Measurements from ENCODE around the gene MEF2C. TPM values are rescaled to one million over a fixed set of nuclear protein-coding genes. Genes with fewer than 3 reads are reported as not detected.

Gene MEF2C
- total and polyA plus RNA-seq, 2 experiments from 2014 or later, result 0.97 to 1.6 TPM

GRCh38 chr5:88867638-88868037, 15.3 kb downstream of the MEF2C start:
- Mint-ChIP-seq H3K4me1 (no peaks in the 10 kb centered on the region), H3K27me3 (ENCODE audit: insufficient read depth, low read depth, poor library complexity) (peaks cover 2% of the 10 kb centered on the region), H3K4me3 (no peak overlapping the region), H3K9me3 (no peaks in the 10 kb centered on the region), H3K27ac (no peak overlapping the region), H3K36me3 (ENCODE audit: low read depth) (no peaks in the 10 kb centered on the region)
- no peaks in the 10 kb centered on the region for H3K27me3 ChIP-seq (ENCODE audit: insufficient read depth)
- no peaks in the 10 kb centered on the region for H3K4me1 ChIP-seq (ENCODE audit: insufficient read depth)
- no peaks in the 10 kb centered on the region for H3F3A ChIP-seq (replicated peaks; ENCODE audit: low read depth)
- no peak overlapping the region for H3K27ac ChIP-seq (ENCODE audit: low read depth)
- ATAC-seq (no peak), DNase-seq (ENCODE audit: low spot score) (no peak)
- no peaks in the 10 kb centered on the region for H3K79me2 ChIP-seq (replicated peaks; ENCODE audit: insufficient read depth)
- H3K36me3 ChIP-seq (ENCODE audit: insufficient read depth), result no peaks in the 10 kb centered on the region
- H2AFZ ChIP-seq, result no peak overlapping the region
- no peaks in the 10 kb centered on the region for H4K20me1 ChIP-seq (replicated peaks; ENCODE audit: insufficient read depth)
- no peak for TF ChIP-seq REST (IDR thresholded peaks at IDR 0.05; ENCODE audit: unreplicated experiment)
- TF ChIP-seq ZNF462 (CRISPR knock-in tag; IDR thresholded peaks at IDR 0.05), result no peak
- no peak overlapping the region for H3K4me3 ChIP-seq
- no peak overlapping the region for H3K4me2 ChIP-seq
- H3K9me2 ChIP-seq (ENCODE audit: insufficient read depth), result no peaks in the 10 kb centered on the region
